GM23338 (cell line): Measurements from ENCODE around the gene GDF11. TPM values are rescaled to one million over a fixed set of nuclear protein-coding genes. Genes with fewer than 3 reads are reported as not detected.

Experiments used
- ATAC-seq: fragments of 200-7000 bp; cut with Tn5 transposase; 3 replicates; pipeline ENCODE4 v1.9.1; 2020
- DNase-seq: peaks from one replicate; pipeline ENCODE4 v3.0.0-alpha.2; 2015; ENCODE audit warnings: low spot score
- H2AFZ ChIP-seq: fragments of 200-600 bp; sonication (generic); 2 replicates; pipeline ENCODE4 v1.8.0; 2016; ENCODE audit warnings: antibody characterized with exemption, mild to moderate bottlenecking, moderate library complexity
- H3F3A ChIP-seq: fragments of 200-600 bp; sonication (generic); replicated peaks from 2 replicates; pipeline ENCODE4 v1.8.0; 2017; ENCODE audit warnings: antibody characterized with exemption, mixed run types, low read depth
- H3K27ac ChIP-seq: fragments of 200-600 bp; sonication (generic); 2 replicates; pipeline ENCODE4 v1.6.1; 2016; ENCODE audit warnings: low read depth
- H3K27me3 ChIP-seq: fragments of 200-600 bp; sonication (generic); 2 replicates; pipeline ENCODE4 v1.8.0; 2016; ENCODE audit warnings: mild to moderate bottlenecking, mixed run types, moderate library complexity; ENCODE audit not compliant: insufficient read depth
- H3K36me3 ChIP-seq: fragments of 200-600 bp; sonication (generic); 2 replicates; pipeline ENCODE4 v1.8.0; 2016; ENCODE audit warnings: mild to moderate bottlenecking; ENCODE audit not compliant: insufficient read depth
- H3K4me1 ChIP-seq: fragments of 200-600 bp; sonication (generic); 2 replicates; pipeline ENCODE4 v1.8.0; 2016; ENCODE audit warnings: mild to moderate bottlenecking, moderate library complexity; ENCODE audit not compliant: insufficient read depth
- H3K4me2 ChIP-seq: fragments of 200-600 bp; sonication (generic); 2 replicates; pipeline ENCODE4 v1.7.1; 2017; ENCODE audit warnings: mixed run types
- H3K4me3 ChIP-seq: fragments of 200-600 bp; sonication (generic); 2 replicates; pipeline ENCODE4 v1.6.1; 2016; ENCODE audit warnings: mixed run types
- H3K79me2 ChIP-seq: fragments of 200-600 bp; sonication (generic); replicated peaks from 2 replicates; pipeline ENCODE4 v1.8.0; 2017; ENCODE audit warnings: mild to moderate bottlenecking; ENCODE audit not compliant: insufficient read depth
- H3K9me2 ChIP-seq: fragments of 200-600 bp; sonication (generic); 2 replicates; pipeline ENCODE4 v1.8.0; 2017; ENCODE audit not compliant: insufficient read depth
- H4K20me1 ChIP-seq: fragments of 200-600 bp; sonication (generic); replicated peaks from 2 replicates; pipeline ENCODE4 v1.8.0; 2017; ENCODE audit warnings: mild to moderate bottlenecking; ENCODE audit not compliant: insufficient read depth
- H3K27ac Mint-ChIP-seq: 2 replicates; pipeline ENCODE4 v1.8.0; 2020; ENCODE audit warnings: inconsistent platforms, mild to moderate bottlenecking, moderate library complexity, mixed read lengths
- H3K27me3 Mint-ChIP-seq: 3 replicates; pipeline ENCODE4 v1.8.0; 2022; ENCODE audit warnings: low read depth, mild to moderate bottlenecking, moderate library complexity, mixed read lengths, inconsistent platforms; ENCODE audit not compliant: insufficient read depth, poor library complexity
- H3K36me3 Mint-ChIP-seq: 3 replicates; pipeline ENCODE4 v1.8.0; 2021; ENCODE audit warnings: low read depth, mild to moderate bottlenecking, inconsistent platforms, moderate library complexity, mixed read lengths
- H3K4me1 Mint-ChIP-seq: 3 replicates; pipeline ENCODE4 v1.8.0; 2020; ENCODE audit warnings: mild to moderate bottlenecking, inconsistent platforms, mixed read lengths
- H3K4me3 Mint-ChIP-seq: 3 replicates; pipeline ENCODE4 v1.8.0; 2021; ENCODE audit warnings: moderate library complexity, mild to moderate bottlenecking, inconsistent platforms, mixed read lengths
- H3K9me3 Mint-ChIP-seq: 3 replicates; pipeline ENCODE4 v1.8.0; 2020; ENCODE audit warnings: moderate library complexity, mild to moderate bottlenecking, inconsistent platforms, mixed read lengths
- CREB1 ChIP-seq: fragments of 250-450 bp; sonication (Bioruptor Pico); IDR thresholded peaks from 2 replicates; pipeline ENCODE4 v1.5.0; 2020; ENCODE audit warnings: low read depth, mild to moderate bottlenecking, moderate library complexity
- POLR2AphosphoS5 ChIP-seq: IDR thresholded peaks from 2 replicates; pipeline ENCODE4 v1.6.1; 2016; ENCODE audit warnings: antibody characterized with exemption, low read depth
- ZNF114 ChIP-seq: fragments of 250-450 bp; sonication (Bioruptor Pico); IDR thresholded peaks from 2 replicates; pipeline ENCODE4 v1.5.0; 2020; ENCODE audit warnings: mild to moderate bottlenecking, moderate library complexity
- ZNF331 ChIP-seq: fragments of 250-450 bp; sonication (Bioruptor Pico); IDR thresholded peaks from 2 replicates; pipeline ENCODE4 v1.5.0; 2020; ENCODE audit warnings: low read depth, mild to moderate bottlenecking, moderate library complexity
- polyA plus RNA-seq: library from polyadenylated mRNA; unstranded; fragments of >200 nt; fragmentation: Nextera tagmentation; extraction: Ambion mirVana; gene quantifications from 2 replicates; pipeline ENCODE4 v1.2.1, GENCODE V29; 2016
- total RNA-seq: library from RNA; depleted of rRNA; stranded (reverse); fragments of >200 nt; shearing (Covaris generic); gene quantifications from 2 replicates; pipeline ENCODE4 v1.2.3, GENCODE V29; 2014
- TF ChIP-seq, protein P1 (sequence below): IDR thresholded peaks from 2 replicates; pipeline ENCODE4 v1.6.1; 2016; ENCODE audit warnings: antibody characterized with exemption
- TF ChIP-seq, protein P2 (sequence below): IDR thresholded peaks from one replicate; pipeline ENCODE4 v1.6.1; 2018; ENCODE audit warnings: antibody characterized with exemption; ENCODE audit not compliant: unreplicated experiment
- TF ChIP-seq, protein P3 (sequence below): fragments of 250-450 bp; sonication (Bioruptor Pico); IDR thresholded peaks from 2 replicates; pipeline ENCODE4 v1.5.0; 2020; ENCODE audit warnings: mild to moderate bottlenecking, moderate library complexity
- TF ChIP-seq, protein P4 (sequence below), 2 experiments: fragments of 200-600 bp in 1 of 2; sonication (generic) in 1 of 2; conservative IDR thresholded peaks; 2 replicates each; pipeline versions ENCODE4 v1.5.1 to v1.6.1; 2016 to 2017; ENCODE audit warnings: antibody characterized with exemption in 2 of 2, low read depth in 2 of 2, mild to moderate bottlenecking in 2 of 2, moderate library complexity in 1 of 2

GDF11 gene
- total and polyA plus RNA-seq, 2 experiments from 2014 or later = 3.7 to 12.5 TPM

DNA sequence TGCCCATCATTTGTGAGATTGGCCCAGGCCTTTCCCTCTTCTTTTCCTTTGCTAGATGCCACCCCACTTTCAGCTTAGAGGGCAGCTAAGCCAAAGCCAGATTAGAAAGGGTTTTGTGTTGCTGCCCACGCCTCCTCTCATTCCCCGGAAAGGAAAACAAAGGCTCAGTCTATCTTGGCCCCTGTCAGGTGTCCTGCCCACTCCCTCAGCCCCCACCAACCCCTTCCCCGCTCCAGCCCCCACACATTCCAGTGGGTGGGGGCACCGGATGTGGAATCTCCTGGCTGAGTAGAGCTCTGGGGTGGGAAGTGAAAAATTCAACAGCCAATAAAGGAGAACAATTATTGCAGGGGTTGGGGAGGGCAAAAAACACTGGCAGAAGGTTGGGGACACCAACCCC is 24.9 kb upstream of the GDF11 start:
- H2AFZ ChIP-seq = no peak overlapping the region
- DNase-seq (peak; percentile 74), ATAC-seq (peak; percentile 15)
- peaks cover 37% of the 10 kb centered on the region for H3K4me1 ChIP-seq
- no peaks in the 10 kb centered on the region for H4K20me1 ChIP-seq
- Mint-ChIP-seq H3K27me3 (peaks cover 28% of the 10 kb centered on the region), H3K9me3 (peaks cover 6% of the 10 kb centered on the region; the same call in 2 of the 3 replicates), H3K4me3 (peak overlapping the region; percentile 82), H3K36me3 (peaks cover 4% of the 10 kb centered on the region; the same call in 2 of the 3 replicates), H3K27ac (peak overlapping the region; percentile 96), H3K4me1 (peaks cover 35% of the 10 kb centered on the region)
- no peaks in the 10 kb centered on the region for H3K27me3 ChIP-seq
- peak overlapping the region; percentile 98 for H3K4me2 ChIP-seq
- H3K36me3 ChIP-seq = no peaks in the 10 kb centered on the region
- H3K27ac ChIP-seq = peak overlapping the region; percentile 82
- H3K79me2 ChIP-seq = peaks cover 10% of the 10 kb centered on the region; the same call in 1 of the 2 replicates
- TF ChIP-seq, protein P1, sequence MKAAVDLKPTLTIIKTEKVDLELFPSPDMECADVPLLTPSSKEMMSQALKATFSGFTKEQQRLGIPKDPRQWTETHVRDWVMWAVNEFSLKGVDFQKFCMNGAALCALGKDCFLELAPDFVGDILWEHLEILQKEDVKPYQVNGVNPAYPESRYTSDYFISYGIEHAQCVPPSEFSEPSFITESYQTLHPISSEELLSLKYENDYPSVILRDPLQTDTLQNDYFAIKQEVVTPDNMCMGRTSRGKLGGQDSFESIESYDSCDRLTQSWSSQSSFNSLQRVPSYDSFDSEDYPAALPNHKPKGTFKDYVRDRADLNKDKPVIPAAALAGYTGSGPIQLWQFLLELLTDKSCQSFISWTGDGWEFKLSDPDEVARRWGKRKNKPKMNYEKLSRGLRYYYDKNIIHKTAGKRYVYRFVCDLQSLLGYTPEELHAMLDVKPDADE = peak; percentile 52; the same call in 1 of the 2 replicates
- TF ChIP-seq CREB1 = no peak
- TF ChIP-seq, protein P2, sequence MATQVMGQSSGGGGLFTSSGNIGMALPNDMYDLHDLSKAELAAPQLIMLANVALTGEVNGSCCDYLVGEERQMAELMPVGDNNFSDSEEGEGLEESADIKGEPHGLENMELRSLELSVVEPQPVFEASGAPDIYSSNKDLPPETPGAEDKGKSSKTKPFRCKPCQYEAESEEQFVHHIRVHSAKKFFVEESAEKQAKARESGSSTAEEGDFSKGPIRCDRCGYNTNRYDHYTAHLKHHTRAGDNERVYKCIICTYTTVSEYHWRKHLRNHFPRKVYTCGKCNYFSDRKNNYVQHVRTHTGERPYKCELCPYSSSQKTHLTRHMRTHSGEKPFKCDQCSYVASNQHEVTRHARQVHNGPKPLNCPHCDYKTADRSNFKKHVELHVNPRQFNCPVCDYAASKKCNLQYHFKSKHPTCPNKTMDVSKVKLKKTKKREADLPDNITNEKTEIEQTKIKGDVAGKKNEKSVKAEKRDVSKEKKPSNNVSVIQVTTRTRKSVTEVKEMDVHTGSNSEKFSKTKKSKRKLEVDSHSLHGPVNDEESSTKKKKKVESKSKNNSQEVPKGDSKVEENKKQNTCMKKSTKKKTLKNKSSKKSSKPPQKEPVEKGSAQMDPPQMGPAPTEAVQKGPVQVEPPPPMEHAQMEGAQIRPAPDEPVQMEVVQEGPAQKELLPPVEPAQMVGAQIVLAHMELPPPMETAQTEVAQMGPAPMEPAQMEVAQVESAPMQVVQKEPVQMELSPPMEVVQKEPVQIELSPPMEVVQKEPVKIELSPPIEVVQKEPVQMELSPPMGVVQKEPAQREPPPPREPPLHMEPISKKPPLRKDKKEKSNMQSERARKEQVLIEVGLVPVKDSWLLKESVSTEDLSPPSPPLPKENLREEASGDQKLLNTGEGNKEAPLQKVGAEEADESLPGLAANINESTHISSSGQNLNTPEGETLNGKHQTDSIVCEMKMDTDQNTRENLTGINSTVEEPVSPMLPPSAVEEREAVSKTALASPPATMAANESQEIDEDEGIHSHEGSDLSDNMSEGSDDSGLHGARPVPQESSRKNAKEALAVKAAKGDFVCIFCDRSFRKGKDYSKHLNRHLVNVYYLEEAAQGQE = no peak
- no peaks in the 10 kb centered on the region for H3K9me2 ChIP-seq
- H3K4me3 ChIP-seq = peak overlapping the region; percentile 94
- peaks cover 16% of the 10 kb centered on the region; the same call in 1 of the 2 replicates for H3F3A ChIP-seq

DNA sequence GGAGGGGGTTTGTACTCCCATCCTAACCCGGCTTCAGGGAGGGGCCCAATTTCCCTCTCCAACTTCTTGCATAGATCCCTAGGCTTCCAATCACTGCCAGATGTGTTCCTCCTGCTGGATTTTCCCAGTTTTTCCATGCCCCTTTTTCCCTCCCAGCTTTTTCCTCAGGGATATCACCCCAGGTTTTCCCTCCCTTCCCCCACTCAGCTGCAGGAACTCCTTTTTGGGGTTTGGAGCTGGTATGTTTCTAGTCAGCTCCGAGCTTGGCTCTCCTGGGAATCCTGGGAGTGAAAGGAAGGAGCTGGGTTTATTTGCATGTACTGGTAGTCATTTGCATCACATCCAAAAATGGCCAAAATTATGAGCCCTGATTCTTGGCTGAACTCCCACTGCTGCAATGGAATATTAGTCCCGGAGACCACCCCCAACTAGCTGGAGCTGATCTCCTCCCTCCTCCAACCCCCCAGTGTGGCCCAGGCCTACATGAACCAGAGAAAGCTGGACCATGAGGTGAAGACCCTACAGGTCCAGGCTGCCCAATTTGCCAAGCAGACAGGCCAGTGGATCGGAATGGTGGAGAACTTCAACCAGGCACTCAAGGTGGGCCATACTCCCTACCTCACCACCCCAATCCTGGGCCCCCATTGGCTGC is 24.2 kb upstream of the GDF11 start:
- Mint-ChIP-seq H3K36me3 (peaks cover 10% of the 10 kb centered on the region), H3K9me3 (peaks cover 6% of the 10 kb centered on the region; the same call in 2 of the 3 replicates), H3K27ac (peak overlapping the region; percentile 96), H3K4me1 (peaks cover 35% of the 10 kb centered on the region), H3K27me3 (peaks cover 28% of the 10 kb centered on the region), H3K4me3 (peak overlapping the region; percentile 82)
- H3K9me2 ChIP-seq = no peaks in the 10 kb centered on the region
- DNase-seq = peak; percentile 22
- peaks cover 37% of the 10 kb centered on the region for H3K4me1 ChIP-seq
- peaks cover 10% of the 10 kb centered on the region; the same call in 1 of the 2 replicates for H3K79me2 ChIP-seq
- no peaks in the 10 kb centered on the region for H4K20me1 ChIP-seq
- ATAC-seq = no peak
- peak overlapping the region; percentile 94 for H3K4me3 ChIP-seq
- no peaks in the 10 kb centered on the region for H3K27me3 ChIP-seq
- no peaks in the 10 kb centered on the region for H3K36me3 ChIP-seq
- peaks cover 18% of the 10 kb centered on the region; the same call in 1 of the 2 replicates for H3F3A ChIP-seq
- no peak overlapping the region for H2AFZ ChIP-seq
- peak overlapping the region; percentile 82 for H3K27ac ChIP-seq
- peak overlapping the region; percentile 98 for H3K4me2 ChIP-seq
- TF ChIP-seq POLR2AphosphoS5 = no peak
- TF ChIP-seq, protein P3, sequence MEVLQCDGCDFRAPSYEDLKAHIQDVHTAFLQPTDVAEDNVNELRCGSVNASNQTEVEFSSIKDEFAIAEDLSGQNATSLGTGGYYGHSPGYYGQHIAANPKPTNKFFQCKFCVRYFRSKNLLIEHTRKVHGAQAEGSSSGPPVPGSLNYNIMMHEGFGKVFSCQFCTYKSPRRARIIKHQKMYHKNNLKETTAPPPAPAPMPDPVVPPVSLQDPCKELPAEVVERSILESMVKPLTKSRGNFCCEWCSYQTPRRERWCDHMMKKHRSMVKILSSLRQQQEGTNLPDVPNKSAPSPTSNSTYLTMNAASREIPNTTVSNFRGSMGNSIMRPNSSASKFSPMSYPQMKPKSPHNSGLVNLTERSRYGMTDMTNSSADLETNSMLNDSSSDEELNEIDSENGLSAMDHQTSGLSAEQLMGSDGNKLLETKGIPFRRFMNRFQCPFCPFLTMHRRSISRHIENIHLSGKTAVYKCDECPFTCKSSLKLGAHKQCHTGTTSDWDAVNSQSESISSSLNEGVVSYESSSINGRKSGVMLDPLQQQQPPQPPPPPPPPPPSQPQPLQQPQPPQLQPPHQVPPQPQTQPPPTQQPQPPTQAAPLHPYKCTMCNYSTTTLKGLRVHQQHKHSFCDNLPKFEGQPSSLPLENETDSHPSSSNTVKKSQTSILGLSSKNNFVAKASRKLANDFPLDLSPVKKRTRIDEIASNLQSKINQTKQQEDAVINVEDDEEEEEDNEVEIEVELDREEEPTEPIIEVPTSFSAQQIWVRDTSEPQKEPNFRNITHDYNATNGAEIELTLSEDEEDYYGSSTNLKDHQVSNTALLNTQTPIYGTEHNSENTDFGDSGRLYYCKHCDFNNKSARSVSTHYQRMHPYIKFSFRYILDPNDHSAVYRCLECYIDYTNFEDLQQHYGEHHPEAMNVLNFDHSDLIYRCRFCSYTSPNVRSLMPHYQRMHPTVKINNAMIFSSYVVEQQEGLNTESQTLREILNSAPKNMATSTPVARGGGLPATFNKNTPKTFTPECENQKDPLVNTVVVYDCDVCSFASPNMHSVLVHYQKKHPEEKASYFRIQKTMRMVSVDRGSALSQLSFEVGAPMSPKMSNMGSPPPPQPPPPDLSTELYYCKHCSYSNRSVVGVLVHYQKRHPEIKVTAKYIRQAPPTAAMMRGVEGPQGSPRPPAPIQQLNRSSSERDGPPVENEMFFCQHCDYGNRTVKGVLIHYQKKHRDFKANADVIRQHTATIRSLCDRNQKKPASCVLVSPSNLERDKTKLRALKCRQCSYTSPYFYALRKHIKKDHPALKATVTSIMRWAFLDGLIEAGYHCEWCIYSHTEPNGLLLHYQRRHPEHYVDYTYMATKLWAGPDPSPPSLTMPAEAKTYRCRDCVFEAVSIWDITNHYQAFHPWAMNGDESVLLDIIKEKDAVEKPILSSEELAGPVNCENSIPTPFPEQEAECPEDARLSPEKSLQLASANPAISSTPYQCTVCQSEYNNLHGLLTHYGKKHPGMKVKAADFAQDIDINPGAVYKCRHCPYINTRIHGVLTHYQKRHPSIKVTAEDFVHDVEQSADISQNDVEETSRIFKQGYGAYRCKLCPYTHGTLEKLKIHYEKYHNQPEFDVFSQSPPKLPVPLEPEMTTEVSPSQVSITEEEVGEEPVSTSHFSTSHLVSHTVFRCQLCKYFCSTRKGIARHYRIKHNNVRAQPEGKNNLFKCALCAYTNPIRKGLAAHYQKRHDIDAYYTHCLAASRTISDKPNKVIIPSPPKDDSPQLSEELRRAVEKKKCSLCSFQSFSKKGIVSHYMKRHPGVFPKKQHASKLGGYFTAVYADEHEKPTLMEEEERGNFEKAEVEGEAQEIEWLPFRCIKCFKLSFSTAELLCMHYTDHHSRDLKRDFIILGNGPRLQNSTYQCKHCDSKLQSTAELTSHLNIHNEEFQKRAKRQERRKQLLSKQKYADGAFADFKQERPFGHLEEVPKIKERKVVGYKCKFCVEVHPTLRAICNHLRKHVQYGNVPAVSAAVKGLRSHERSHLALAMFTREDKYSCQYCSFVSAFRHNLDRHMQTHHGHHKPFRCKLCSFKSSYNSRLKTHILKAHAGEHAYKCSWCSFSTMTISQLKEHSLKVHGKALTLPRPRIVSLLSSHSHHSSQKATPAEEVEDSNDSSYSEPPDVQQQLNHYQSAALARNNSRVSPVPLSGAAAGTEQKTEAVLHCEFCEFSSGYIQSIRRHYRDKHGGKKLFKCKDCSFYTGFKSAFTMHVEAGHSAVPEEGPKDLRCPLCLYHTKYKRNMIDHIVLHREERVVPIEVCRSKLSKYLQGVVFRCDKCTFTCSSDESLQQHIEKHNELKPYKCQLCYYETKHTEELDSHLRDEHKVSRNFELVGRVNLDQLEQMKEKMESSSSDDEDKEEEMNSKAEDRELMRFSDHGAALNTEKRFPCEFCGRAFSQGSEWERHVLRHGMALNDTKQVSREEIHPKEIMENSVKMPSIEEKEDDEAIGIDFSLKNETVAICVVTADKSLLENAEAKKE (CRISPR knock-in tag) = no peak
- TF ChIP-seq, protein P4, sequence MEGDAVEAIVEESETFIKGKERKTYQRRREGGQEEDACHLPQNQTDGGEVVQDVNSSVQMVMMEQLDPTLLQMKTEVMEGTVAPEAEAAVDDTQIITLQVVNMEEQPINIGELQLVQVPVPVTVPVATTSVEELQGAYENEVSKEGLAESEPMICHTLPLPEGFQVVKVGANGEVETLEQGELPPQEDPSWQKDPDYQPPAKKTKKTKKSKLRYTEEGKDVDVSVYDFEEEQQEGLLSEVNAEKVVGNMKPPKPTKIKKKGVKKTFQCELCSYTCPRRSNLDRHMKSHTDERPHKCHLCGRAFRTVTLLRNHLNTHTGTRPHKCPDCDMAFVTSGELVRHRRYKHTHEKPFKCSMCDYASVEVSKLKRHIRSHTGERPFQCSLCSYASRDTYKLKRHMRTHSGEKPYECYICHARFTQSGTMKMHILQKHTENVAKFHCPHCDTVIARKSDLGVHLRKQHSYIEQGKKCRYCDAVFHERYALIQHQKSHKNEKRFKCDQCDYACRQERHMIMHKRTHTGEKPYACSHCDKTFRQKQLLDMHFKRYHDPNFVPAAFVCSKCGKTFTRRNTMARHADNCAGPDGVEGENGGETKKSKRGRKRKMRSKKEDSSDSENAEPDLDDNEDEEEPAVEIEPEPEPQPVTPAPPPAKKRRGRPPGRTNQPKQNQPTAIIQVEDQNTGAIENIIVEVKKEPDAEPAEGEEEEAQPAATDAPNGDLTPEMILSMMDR (conservative IDR thresholded peaks at IDR 0.05; ENCODE audit: low read depth in 2 of 2) = no peak
- no peak for TF ChIP-seq ZNF331 (CRISPR knock-in tag)
- TF ChIP-seq ZNF114 (CRISPR knock-in tag) = no peak
